Spleen (tissue), 7 donors: ENCODE results near the gene LRCH1.

Experiments used
- POLR2A ChIP-seq, 3 donors: fragments of 450-650 bp; IDR thresholded peaks; one replicate each; pipeline ENCODE4 v1.5.1; 2017; ENCODE audit warnings: antibody characterized with exemption in 3 of 3, mild to moderate bottlenecking in 1 of 3
- POLR2AphosphoS5 ChIP-seq, 3 donors: sonication (generic); formaldehyde crosslinking; IDR thresholded peaks; one replicate each; pipeline ENCODE4 v1.5.1; 2017; ENCODE audit warnings: antibody characterized with exemption in 3 of 3
- TF ChIP-seq, protein P1 (sequence below), 11 experiments: fragments of 200-600 bp in 7 of 11; fragments of 450-650 bp in 4 of 11; sonication (generic) in 4 of 11; IDR thresholded peaks in 8 of 11; conservative IDR thresholded peaks in 3 of 11; 1 replicate in 7 of 11; 2 replicates in 4 of 11; pipeline versions ENCODE4 v1.4.0 to v1.8.0; 2016 to 2021; ENCODE audit warnings: antibody characterized with exemption in 11 of 11, inconsistent platforms in 4 of 11, mild to moderate bottlenecking in 1 of 11
- donor health status: DM: no; HTN: no; CAD: no; lungs with moderate emphysema.
- donor health status: DM: no; HTN: no; CAD: no.
- donor health status: DM: no; HTN: no; CAD: no.

DNA sequence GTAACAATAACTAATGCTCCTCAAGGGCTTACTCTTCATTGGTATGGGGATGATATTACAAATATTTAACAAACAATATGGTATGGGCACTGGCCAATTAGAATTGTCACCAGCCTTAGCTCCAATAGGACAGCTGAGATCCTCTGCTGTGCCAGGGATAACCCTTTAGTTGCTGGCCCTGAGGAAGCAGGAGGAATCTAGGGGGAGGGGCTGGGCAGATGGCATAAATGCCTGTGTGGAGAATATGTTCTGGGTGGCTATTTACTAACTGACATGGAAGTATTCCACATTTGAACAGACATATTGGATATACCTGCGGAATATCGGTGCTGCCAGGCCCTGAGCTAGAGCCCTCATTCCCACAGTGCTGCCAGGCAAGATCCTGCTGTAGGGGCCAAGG lies 16.6 kb upstream of the LRCH1 start:
- TF ChIP-seq, protein P1, sequence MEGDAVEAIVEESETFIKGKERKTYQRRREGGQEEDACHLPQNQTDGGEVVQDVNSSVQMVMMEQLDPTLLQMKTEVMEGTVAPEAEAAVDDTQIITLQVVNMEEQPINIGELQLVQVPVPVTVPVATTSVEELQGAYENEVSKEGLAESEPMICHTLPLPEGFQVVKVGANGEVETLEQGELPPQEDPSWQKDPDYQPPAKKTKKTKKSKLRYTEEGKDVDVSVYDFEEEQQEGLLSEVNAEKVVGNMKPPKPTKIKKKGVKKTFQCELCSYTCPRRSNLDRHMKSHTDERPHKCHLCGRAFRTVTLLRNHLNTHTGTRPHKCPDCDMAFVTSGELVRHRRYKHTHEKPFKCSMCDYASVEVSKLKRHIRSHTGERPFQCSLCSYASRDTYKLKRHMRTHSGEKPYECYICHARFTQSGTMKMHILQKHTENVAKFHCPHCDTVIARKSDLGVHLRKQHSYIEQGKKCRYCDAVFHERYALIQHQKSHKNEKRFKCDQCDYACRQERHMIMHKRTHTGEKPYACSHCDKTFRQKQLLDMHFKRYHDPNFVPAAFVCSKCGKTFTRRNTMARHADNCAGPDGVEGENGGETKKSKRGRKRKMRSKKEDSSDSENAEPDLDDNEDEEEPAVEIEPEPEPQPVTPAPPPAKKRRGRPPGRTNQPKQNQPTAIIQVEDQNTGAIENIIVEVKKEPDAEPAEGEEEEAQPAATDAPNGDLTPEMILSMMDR (IDR thresholded peaks at IDR 0.05 in 8 of 11, conservative IDR thresholded peaks at IDR 0.05 in 3 of 11) = no peak
- TF ChIP-seq POLR2AphosphoS5 (IDR thresholded peaks at IDR 0.05) (no peak), POLR2A (IDR thresholded peaks at IDR 0.05) (no peak)
